ENCODE results near the gene SLC35G4. TPM values are rescaled to one million over a fixed set of nuclear protein-coding genes. Genes with fewer than 3 reads are reported as not detected.

SLC35G4 gene
- total and polyA plus RNA-seq, 2 of the 13 experiments (the other 11 are each of a cell fraction or from before 2014, with no cell fraction given): not detected

DNA sequence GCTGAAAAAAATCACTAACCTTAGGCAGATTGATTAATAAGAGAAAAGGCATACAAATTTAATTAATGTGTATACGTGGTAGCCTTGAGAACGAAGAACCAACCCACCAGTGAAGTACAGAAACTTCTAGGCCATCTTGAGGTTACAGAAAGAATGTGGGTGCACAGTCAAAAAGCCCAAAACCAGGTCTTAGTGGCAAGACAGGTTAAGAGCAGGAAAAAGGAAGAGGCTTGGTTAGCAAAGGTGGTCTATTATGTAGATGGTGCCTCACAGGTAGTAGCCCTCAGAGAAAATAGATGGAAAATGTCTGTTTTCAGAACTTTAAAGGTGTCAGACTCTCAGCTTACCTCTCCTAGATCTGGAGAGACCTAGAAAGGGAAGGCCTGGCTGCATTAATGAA is 22.0 kb upstream of the SLC35G4 start:
- ATAC-seq (no peak), FAIRE-seq (no peak), DNase-seq (ENCODE audit: low spot score) (no peak)
- no peak overlapping the region for H2AFZ ChIP-seq (ENCODE audit: low read length)
- H4K20me1 ChIP-seq (ENCODE audit: insufficient read depth, low read length): no peaks in the 10 kb centered on the region
- peaks cover 0 to 6% of the 10 kb centered on the region in 2 experiments; a peak in 1 of 5 replicates for H3K27me3 ChIP-seq (ENCODE audit: control insufficient read depth in 1 of 2, insufficient read depth in 2 of 2, low read length in 2 of 2)
- no peak overlapping the region for H3K9ac ChIP-seq (ENCODE audit: insufficient read depth, low read depth, low read length)
- POLR2A ChIA-PET: no interaction called here
- no peaks in the 10 kb centered on the region for H3K79me2 ChIP-seq (ENCODE audit: insufficient read depth, low read length)
- no peaks in the 10 kb centered on the region for H3K4me1 ChIP-seq (ENCODE audit: insufficient read depth, low read length)
- CTCF ChIA-PET (ENCODE audit: low intra/inter-chr PET ratio, low total read pairs): no interaction called here
- H3K27ac ChIP-seq (ENCODE audit: extremely low read length, insufficient read depth, low read length): no peak overlapping the region
- no peak overlapping the region for H3K4me3 ChIP-seq (replicated peaks in 1 of 3; ENCODE audit: insufficient read depth in 1 of 3, low read depth in 2 of 3, low read length in 3 of 3)
- WGBS (ENCODE audit: low lambda C conversion rate): 16% methylated on average over 2 of the region's 2 CpGs
- no peaks in the 10 kb centered on the region for H3K9me3 ChIP-seq (ENCODE audit: low read length)
- in situ Hi-C loops (cut with HindIII; ENCODE audit: extremely low pct_ligation_motif_present, low pct_unique_long_range_greater_than_20kb) (no loop called here), intact Hi-C loops (cut with micrococcal nuclease; ENCODE audit: unreplicated experiment) (no loop called here)
- H3K36me3 ChIP-seq (replicated peaks in 1 of 2; ENCODE audit: control insufficient read depth in 1 of 2, insufficient read depth in 2 of 2, low read length in 2 of 2): no peaks in the 10 kb centered on the region
- no peak overlapping the region for H3K4me2 ChIP-seq (ENCODE audit: low read depth, low read length)
- no TSS peak for BruUV-seq (replicated peaks)
- TF ChIP-seq RFX1 (IDR thresholded peaks at IDR 0.05): no peak
- no peak for TF ChIP-seq AKNA (CRISPR knock-in tag; IDR thresholded peaks at IDR 0.05; ENCODE audit: borderline replicate concordance)
- no peak for TF ChIP-seq ZNF639 (CRISPR knock-in tag; conservative IDR thresholded peaks at IDR 0.05)
- TF ChIP-seq CEBPG (CRISPR knock-in tag; IDR thresholded peaks at IDR 0.05): no peak
- TF ChIP-seq ZNF496 (CRISPR knock-in tag; IDR thresholded peaks at IDR 0.05; ENCODE audit: insufficient replicate concordance): no peak
- no peak for TF ChIP-seq NFYC (CRISPR knock-in tag; IDR thresholded peaks at IDR 0.05)
- TF ChIP-seq, protein P1, sequence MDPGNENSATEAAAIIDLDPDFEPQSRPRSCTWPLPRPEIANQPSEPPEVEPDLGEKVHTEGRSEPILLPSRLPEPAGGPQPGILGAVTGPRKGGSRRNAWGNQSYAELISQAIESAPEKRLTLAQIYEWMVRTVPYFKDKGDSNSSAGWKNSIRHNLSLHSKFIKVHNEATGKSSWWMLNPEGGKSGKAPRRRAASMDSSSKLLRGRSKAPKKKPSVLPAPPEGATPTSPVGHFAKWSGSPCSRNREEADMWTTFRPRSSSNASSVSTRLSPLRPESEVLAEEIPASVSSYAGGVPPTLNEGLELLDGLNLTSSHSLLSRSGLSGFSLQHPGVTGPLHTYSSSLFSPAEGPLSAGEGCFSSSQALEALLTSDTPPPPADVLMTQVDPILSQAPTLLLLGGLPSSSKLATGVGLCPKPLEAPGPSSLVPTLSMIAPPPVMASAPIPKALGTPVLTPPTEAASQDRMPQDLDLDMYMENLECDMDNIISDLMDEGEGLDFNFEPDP (CRISPR knock-in tag; conservative IDR thresholded peaks at IDR 0.05): no peak
- TF ChIP-seq ZNF562 (CRISPR knock-in tag; IDR thresholded peaks at IDR 0.05; ENCODE audit: borderline replicate concordance): no peak
- no peak for TF ChIP-seq RBAK (CRISPR knock-in tag; IDR thresholded peaks at IDR 0.05)
- TF ChIP-seq ZBTB44 (CRISPR knock-in tag; IDR thresholded peaks at IDR 0.05): no peak
- no peak for TF ChIP-seq ZNF772 (CRISPR knock-in tag; IDR thresholded peaks at IDR 0.05)
- no peak for TF ChIP-seq ZNF230 (CRISPR knock-in tag; IDR thresholded peaks at IDR 0.05)
- no peak for TF ChIP-seq RARG (CRISPR knock-in tag; IDR thresholded peaks at IDR 0.05; ENCODE audit: low read depth)
- TF ChIP-seq NFYB (CRISPR knock-in tag; IDR thresholded peaks at IDR 0.05): no peak
- TF ChIP-seq ZNF263 (CRISPR knock-in tag; IDR thresholded peaks at IDR 0.05): no peak
- no peak for TF ChIP-seq TGIF2 (CRISPR knock-in tag; IDR thresholded peaks at IDR 0.05)
- TF ChIP-seq ARNTL (CRISPR knock-in tag; IDR thresholded peaks at IDR 0.05): no peak
- TF ChIP-seq, protein P2, sequence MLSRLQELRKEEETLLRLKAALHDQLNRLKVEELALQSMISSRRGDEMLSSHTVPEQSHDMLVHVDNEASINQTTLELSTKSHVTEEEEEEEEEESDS (CRISPR knock-in tag; IDR thresholded peaks at IDR 0.05; ENCODE audit: borderline replicate concordance): no peak

All from HepG2 (cell line).